HG02973 (cell line): ENCODE results near the gene TMEM179.

Experiments
- ATAC-seq: cut with Tn5 transposase; IDR thresholded peaks from one replicate; pipeline ENCODE4 v1.9.1; 2021; ENCODE audit warnings: moderate library complexity; ENCODE audit not compliant: unreplicated experiment

TMEM179 gene

GRCh38 chr14:104547310-104547997, 57.1 kb downstream of the TMEM179 start:
- ATAC-seq: no peak

DNA sequence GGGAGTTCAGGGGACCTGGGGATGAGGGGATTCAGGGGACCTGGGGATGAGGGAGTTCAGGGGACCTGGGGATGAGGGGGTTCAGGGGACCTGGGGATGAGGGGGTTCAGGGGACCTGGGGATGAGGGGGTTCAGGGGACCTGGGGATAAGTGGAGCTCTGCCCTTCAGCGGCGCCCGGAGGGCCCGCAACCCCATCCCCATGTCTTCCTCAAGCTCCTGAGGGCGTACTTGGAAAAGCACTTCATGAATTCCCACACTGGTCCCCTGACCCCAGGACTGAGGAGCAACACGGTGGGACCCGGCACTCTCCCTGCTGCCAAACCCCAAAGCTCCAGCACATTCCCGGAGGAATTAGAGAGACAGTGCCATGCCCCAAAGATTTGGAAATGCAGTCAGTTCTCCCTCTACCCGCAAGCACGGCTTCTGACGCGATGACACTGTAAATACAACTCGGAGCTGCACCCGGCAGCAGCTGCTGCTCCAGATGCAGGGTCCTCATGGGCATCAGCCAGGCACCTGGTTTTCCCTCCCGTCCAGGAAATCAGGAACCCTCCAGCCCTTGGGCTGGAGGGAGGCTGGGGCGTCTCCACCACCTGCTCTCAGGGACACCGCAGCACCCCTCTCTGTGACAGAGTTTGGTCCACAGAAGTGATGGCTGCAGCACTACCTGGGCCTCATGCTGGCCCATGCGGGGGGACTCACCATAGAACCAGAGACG, 57.8 kb downstream of the TMEM179 start:
- no peak for ATAC-seq

- ATAC-seq: no peak
These were observed 58.5 kb downstream of the TMEM179 start for GRCh38 chr14:104545942-104546501.

DNA sequence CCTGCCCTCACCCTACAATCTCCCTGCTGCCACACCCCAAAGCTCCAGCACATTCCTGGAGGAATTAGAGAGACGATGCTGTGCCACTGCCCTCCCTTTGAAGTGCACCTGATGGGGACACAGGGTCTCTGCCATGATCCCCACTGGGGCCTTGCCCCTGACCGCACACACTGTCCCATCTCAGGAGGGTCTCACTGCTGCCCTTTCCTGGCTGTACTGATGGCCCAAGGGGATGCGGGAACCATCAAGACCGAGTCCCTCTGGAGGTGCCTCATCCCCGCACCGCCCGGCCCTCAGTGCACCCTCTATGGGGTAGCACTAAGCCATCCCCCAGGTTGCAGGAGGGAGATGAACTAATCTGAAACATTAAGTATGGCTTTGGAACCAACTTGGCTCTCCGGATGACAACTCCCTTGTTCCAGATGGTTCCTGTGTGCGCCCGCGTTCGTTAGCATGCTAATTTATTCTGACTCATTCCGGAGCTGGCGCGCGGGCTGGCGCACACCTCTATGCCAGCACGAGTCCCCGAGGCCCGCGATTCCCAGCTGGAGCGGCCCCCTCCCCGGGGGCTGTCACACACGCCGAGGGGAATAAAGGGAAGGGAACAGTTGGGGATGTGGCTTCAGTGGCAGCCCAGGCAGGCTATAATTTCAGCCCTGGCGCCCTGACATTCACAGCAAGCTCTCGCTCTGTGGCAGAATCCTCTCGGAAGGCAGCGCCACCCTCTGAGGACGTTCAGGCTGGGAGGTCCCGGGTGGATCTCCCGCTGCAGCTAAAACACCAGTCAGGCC, 59.2 kb downstream of the TMEM179 start:
- no peak for ATAC-seq

GRCh38 chr14:104544362-104544961, 60.1 kb downstream of the TMEM179 start:
- no peak for ATAC-seq

GRCh38 chr14:104542871-104543830, 61.4 kb downstream of the TMEM179 start:
- no peak for ATAC-seq

DNA sequence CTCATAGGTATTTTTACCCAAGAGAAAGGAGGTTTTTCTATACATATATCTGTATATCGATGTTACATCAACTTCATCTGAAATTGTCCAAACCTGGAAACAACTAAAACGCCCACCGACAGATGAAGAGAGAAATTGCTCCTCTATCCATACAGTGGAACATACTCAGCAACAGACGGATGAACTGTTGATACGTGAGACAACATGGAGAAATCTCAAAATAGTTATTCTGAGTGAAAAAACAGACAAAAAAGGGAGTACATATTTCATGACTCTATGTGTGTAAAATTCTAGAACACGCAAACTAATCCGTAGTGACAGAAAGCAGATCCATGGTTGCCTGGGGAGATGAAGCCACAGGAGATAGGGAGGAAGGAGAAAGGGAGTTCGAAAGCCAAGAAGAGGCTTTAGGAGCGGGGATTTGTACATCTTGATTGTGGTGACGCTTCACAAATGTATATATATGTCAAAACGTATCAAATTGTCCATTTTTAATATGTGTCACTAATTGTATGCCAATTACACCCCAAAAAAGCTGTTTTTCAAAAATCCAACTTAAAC, 62.6 kb downstream of the TMEM179 start:
- ATAC-seq: no peak
